NCI-H187 treated with DMSO at 0.1 percent for 48 hours (cell line): ENCODE results near the gene RIN3.
"Not testable (repeated sequence)": the region's sequence is repeated elsewhere in the genome, so short reads cannot be mapped to it uniquely, and the experiment has no call there.

Experiments used
- DNase-seq: peaks from one replicate; lab custom pipeline; 2025; lab: John Stamatoyannopoulos, UW

RIN3 gene

DNA sequence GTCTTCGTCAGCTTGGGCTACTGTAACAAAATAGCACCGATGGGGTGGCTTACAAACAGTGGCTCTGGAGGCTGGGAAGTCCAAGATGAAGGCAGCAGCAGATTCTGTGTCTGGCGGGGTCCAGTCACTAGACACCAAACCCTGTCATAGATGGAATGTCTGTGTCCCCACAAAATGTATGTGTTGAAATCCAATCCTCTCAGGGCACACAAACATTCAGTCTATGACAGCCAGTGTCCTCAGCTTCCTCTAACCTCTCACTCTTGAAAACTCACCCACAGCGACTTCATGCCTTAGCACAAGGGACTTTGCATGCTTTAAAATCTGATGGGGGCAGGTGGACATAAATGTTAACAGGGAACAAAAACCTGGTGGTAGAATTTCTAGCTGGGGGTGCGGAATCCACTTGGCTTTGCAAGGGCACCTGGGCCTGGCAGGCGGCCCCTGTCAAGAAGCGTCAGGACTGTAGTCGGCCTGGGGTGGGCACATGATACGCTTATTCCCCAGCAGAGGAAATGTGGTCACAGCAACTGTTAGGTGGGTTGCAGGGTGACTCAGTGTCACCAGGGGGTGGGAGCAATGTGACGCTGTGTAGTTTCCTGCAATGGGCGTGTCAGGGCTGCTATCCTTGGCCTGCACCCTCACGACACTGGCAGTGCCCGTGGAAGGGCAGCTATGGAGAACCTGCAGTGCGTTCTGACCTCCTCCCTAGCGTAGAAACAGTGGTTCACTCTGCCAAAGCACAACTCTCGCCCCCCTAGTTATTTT is 17.7 kb downstream of the RIN3 start:
- DNase-seq = no peak

DNA sequence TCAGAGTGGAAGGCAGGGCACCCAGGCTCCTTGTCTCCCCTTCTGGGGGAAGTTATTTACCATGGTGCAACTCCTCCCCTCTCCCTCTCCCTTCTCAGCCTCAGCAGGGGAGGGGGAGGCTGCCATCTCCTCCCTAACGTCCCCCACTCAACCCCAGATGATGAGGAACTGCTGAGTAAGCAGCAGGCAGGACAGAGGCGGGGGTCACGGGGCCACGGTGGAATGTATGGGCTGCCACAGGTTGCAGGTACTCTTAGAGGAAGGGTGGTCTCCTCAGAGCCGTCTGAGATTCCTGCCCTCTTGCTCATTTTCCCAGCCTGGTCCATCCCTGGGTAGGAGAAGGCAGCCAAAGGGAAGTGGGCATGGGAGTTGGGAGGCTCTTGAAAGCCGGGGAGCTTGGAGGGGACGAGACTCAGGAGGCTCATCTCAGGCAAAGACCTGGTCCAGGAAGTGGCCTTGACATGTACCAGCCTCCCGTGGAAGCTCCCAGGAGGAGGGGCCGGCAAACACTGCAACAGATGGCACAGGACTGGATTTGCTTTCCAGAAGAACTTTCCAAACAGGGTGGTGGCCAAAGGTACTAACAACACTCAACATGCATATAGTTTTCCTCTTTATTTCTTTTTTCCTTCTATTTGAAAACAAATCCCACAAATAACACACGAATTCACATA is 19.0 kb downstream of the RIN3 start:
- no peak for DNase-seq

DNA sequence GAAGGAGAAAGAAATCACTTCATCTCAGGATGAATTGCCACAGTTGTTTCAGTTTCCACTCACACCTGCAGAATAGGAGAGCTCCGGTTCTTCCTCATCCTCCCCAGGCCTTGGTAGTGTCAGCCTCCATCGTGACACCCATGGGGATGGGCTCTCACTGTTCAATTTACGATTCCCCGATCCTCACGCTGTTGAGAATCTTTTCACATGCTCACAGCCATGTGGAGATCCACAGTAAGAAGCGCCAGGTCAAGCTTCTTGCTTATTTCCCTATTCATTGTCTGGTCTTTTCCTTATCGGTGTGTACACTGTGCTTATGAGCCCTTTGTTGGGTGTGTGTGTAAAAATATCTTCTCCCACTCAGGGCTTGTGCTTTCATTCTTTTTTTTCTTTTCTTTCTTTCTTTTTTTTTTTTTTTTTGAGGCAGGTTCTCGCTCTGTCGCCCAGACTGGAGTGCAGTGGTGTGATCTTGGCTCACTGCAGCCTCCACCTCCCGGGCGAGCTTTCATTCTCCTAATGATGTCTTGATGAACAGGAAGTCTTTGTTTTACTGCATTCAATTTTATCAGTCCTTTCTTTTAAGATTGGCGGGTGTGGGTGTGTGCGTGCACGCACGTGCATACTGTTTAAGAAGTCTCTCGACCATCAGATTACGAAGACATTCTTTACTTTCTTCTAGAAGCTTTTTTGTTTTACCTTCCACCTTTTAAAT is 21.5 kb downstream of the RIN3 start:
- DNase-seq = no peak

DNA sequence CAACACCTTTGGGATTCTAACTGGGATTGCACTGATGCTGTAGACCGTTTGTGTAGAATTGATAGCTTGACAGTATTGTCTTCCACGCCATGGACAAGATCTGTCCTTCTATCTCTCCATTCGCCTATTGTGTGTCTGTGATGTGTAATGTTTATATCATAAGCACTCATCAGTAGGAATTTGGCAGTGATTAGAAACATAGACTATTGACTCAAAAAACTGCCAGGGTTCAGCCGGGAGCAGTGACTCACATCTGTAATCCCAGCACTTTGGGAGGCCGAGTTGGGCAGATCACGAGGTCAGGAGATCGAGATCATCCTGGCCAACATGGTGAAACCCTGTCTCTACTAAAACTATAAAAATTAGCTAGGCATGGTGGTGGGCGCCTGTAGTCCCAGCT is 22.6 kb downstream of the RIN3 start:
- DNase-seq = not testable (repeated sequence)

DNA sequence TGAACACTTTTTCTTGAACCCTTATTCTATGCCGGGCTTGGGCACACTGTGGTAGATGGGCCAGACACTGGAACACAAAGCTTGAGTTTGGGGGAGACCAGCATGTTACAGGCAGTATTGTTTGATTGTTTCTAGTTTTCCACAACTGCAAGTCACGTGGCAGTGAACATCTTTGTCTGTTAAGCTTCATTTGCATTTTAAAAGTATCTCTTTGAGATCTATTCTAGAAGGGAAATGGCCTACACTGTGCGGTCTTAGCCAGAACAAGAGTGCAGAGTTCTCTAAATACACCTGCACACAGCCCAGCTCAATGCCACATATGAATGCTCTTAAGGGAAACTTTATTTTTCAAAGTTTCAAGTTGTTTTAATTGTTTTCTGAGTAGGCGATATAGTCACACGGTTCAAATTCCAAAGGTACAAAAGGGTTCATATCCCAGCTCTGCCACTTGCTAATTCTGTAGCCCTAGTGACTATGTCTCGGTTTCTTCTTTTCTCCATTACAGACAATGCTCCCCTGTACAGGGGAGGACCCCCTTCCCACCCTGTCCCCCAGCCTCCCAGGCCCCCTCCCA is 24.9 kb downstream of the RIN3 start:
- DNase-seq = no peak

DNA sequence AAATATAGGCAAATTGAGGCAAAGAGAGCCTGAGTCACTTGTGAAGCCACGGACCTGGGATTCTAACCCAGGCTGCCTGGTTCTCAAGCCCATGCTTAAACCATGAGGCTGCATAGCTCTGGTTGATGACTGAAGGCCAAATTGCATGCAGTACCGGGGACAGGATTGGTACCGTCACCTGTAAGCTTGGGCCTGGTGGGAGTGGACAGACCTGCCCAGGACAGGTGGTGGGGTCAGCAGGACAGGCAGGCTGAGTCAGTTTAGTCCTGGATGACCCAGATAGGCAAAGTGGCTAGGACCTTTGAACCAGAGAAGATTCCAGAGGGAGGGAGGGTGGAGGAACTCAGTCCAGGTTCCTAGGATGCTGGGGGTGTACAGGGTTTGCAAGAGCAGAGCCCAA is 25.8 kb downstream of the RIN3 start:
- no peak for DNase-seq

DNA sequence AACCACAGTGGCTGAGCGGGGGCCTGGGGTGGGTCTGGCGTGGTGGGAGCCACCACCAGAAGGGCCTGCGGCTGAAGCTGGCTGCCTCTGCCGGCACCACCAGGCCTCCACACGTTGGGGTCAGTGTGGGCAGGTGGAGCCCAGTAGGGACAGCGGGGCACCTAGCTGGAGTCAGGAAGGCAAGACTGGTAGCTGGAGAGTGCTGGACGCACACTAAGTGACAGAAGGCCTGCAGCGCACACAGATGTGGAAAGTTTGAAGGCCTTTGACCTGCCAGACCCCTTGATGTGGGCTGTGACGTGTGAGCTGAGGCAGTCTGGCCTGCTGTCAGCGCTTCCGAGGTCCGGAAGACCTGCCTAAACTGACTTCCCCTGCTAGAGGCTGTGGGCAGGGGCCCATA is 26.3 kb downstream of the RIN3 start:
- DNase-seq = no peak

DNA sequence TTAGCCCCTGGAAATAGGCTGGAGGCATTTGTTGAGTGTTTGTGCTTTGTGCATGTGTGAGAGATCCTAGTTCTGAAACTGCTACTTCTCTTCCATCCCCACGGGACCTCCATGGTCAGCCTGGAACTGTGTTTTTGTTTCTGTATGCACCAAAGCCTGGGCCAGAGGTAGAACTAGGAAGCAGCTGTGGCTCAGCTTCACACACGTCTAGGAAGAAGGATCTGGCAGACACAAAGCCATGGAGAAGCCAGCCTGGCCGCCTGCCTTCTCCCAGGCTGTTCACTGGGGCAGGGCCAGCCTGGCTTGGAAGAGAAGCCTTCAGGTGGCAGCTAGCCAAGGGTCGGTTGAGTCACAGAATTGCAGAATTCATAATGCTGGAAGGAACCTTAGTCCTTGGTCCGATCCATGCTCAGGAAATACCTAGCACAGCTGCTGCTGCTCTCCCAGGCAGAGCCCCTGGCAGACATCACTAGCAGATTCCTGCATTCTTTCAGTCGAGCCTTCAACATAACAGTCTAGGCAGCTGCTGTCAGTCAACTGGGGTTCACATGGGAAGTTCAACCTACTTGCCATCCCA is 27.0 kb downstream of the RIN3 start:
- DNase-seq = no peak

DNA sequence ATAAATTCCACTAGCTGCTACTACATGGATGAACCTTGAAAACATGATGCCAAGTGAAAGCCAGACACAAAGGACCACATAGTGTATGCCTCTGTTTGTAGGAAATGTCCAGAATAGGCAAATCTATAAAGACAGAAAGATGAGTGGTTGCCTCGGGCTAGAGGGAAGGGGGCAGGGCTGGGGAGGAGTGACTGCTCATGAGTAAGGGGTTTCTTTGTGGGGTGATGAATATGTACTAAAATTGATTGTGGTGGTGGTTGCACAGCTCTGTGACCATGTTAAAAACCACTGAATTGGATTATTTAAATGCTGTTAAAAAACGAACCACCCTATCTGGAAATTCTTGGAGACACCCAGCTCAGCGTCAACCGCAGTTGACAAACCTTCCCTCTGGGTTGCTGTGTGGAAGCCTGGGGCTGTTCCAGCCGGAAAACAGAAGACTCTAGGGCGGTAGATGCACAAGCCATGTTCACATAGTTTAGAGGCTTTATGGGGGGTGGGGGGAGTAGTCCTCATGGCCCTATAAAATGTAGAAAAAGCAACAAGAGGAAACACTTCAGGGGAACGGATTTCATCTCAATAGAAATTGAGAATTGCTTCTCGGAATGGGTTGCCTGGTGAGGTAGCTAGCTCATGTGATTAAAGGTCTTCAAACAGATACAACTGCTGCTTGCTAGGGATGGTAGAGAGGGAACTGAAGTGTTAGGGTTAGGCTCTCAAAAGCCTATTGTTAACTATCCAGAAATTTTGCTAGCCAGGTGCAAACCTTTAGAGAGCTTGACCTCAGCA is 29.4 kb downstream of the RIN3 start:
- no peak for DNase-seq

DNA sequence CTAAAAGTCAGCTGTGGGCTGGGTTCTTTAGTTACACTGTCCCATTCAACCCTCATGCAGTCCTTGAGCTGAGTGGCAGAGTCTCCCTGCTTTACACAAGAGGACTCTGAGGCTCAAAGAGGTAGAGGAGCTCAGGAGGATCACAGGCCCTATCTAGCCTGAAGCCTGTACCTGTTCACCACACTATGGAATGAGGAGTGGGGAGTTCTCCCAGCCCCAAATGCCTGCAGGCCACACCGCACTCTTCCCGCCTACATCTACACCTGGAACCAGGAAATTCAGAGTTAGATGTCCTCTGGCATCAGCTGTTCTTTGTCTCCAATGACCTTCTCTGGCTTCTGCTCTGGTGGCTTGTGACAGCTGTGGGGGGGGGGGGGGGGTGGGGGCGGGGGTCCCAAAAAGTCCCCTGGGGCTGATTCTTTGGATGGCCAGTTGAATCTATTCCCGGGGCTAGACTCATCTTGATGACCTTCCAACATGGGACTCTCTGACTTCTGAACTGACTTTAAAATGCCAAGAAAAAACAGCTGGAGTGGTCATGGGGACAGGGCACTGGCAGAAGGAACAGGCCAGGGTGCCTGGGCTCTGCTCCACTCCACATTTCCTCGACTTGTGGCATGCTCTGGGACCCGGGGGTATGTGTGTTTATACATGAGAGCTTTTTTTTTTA is 30.6 kb downstream of the RIN3 start:
- no peak for DNase-seq

DNA sequence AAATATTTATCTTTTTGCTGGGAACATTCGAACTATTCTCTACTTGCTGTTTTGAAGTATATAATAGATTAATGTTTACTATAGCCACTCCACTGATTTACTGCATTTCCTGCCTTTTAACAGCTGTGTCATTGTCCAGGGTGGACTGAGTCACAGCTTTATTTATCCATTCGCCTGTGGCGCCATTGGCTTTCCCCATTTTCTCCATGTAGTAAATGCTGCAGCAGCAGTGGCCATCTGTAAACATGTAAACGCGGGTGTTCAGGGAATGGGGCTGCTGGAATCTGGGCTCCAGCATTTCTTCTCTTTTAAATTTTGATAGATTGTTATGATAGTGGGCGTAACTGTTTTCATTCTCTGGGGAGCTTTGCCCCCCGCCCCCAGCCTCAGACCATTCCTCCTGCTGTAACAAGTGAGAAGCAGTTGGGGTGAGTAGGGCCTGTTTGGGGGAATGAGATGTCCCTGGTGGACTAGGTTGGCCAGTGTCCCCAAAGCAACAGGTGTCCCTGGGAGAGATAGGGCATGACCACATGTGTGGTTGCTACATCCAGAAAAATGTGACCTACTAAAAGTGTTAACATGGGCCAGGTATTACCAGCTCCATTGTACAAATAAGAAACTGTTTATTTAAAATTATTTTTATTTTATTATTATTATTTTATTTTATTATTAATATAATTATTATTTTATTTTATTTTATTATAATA is 32.9 kb downstream of the RIN3 start:
- DNase-seq = no peak

DNA sequence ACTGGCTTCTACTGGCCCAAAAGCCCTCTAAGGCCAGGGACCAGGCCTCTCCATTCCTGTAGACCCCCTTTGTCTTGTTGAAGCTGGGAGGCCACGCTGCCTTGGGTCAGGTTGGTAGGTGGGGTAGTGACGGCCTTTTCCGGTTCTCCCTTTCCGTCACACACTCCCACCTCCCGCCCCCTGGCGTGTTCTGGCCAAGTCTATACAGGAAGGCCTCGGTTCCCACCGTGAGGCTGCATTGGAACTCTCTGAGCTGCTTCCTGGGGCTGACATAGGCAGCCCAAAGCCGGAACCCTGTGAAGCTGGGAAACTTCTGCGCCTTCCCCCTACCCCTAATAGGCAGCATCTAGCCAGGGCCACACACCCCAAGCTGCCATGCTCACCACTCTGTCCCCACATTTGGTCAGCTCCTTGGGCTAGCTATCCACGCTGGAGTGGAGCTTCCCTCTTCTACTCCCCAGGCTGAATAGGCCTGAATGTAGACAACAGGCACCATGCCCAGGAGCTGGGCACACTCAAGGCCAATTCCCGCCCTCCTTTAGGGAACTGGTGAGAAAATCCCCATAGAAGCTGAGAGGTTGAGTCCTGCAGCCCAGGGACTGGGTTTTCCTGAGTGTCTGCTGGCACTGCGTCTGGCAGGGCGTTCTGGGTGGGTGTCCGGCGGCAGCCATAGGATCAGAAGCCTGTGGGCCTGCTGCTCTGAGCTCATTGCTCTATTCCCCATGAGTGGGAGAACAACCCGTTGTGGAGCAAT is 35.7 kb downstream of the RIN3 start:
- no peak for DNase-seq

DNA sequence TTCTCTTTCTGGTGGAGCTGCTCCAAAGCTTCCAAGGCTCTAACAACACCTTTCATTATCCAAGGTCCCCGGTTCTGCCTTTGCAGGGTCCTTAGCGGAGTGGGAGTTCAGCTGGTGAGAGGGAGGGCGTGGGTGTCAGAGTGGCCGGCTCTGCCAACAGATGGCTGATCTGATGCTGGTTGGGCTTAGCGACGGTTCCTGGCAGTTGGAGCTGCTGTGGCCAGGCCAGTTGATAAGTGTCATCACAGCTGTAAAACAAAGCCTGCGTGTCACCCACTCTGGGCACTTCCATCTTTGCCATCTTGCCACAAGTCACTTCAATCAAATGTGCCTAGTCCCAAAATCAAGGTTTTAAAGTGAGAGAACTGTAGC is 36.3 kb downstream of the RIN3 start:
- no peak for DNase-seq

DNA sequence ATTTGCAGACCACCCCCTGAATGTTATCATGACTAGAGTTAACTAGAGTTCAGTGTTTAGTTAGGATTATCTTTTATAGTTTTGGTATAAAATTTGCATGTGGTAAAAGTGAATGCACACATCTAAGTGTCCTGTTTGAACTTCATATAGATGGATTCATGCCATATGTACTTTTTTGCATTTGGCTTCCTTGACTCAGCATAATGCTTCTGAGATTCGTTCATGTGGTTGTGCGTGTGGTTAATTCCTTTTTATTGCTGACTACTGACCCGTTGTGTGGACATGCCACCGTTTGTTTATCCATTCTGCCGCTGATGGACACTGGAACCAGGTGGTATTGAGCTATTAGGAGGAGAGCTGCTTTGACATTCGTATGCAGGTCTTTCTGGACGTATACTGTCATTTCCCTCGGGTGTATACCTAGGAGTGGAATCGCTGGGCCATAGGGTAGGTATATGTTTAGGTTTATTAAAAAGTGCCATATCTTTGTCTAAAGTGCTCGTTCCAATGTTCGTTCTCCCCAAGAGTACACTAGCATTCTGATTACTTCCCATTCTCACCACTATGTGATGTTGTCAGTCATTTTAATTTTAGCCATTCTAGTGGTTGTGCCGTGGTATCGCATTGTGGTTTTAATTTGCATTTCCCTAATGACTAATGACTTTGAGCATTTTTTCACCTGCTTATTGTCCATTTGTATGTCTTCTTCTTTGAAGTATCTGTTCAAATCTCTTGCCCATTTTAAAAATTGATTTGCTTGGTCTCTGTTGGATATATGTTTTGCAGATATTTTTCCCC is 37.7 kb downstream of the RIN3 start:
- DNase-seq = no peak

DNA sequence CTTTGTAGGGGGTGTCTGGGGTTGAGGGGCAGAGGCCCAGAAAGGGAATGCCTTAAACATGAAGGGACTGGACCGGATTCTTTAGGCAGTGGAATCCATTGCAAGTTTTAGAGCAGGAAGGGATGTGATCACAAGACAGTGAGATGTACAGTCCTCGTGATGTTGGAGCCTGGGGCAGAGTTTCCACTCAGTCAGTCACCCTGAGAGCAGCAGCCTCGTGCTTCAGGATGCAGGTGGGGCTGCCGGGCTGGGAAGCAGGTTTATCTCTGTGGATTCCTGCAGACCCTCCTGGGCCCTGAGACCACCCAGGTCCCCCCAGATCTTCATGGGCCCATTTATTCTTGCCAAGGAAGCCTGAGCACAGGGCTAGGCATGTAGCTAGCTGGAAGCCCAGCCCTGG is 38.5 kb downstream of the RIN3 start:
- DNase-seq = no peak

DNA sequence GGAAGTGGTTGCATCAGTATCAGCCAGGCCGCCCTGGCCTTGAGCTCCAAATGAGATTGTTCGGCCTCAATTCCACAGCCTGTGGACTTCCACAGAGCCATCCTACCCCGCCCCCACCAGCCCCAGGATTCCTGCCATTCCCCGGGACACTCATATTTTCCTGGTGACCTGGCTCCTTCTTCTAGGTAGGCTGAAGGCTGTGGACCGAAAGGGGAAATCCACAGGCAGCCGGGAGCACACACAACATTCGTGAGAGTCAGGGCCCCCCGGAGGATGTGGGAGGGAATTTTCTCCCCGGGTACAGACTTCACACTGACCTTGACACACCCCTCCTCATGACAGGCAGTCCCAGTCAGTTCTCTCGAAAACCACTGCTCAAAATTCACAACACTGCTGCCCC is 39.9 kb downstream of the RIN3 start:
- DNase-seq = no peak

DNA sequence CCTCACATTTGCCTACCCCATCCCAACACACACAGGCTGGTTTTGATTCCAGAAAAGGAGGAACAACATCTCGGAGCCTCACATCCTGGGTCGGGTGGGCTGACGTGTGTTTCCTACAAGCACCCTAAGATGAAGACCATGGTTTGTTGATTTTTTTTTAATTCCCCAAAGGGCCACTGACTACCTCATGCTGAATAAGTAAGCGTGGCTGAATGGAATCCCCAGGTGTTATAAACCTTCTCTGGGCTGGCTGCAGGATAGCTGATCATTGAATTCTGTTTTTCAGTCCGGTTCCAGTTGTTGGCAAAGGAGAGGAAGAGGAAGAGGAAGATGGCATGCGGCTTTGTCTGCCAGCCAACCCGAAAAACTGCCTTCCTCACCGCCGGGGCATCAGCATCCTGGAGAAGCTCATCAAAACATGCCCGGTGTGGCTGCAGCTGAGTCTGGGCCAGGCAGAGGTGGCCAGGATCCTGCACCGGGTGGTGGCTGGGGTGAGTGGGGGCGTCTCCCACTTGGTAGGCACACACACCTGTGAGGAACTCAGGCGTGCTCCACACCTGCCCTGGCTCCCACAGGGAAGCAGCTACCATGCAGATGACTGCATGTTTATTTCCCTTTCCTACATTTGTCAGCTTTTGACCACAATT is 42.0 kb downstream of the RIN3 start:
- DNase-seq = no peak

DNA sequence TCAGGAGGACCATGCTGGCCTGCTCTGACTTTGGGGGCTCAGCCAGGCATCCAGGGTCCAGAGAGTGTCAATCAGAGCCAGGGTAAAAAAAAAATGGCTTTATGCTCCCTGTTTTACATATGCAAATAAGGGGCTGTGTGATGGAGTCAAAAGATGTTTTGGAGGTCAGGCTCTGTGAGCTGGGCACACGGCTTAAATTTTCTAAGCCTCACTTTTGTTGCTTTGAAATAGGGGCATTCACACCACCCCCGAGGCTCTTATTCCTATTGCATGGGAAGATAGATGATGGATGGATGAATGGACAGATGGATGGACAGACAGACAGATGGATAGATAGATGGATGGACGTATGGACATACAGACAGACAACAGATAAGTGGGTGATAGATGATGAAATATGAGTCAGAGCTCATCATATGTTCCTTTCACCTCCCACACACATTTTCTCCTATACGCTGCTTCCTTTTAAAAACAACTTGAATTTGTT is 42.7 kb downstream of the RIN3 start:
- no peak for DNase-seq
